Activated B cell treated with CpG ODN at 0.5 μM for 24 hours (primary cell): ENCODE results near the gene PTPRH. TPM values are rescaled to one million over a fixed set of nuclear protein-coding genes. Genes with fewer than 3 reads are reported as not detected.

Experiments
- ATAC-seq: fragments of 200-7000 bp; cut with Tn5 transposase; one replicate; pipeline ENCODE4 v1.10.0; 2021; ENCODE audit warnings: low read depth, mild to moderate bottlenecking, moderate library complexity
- CTCF ChIA-PET: fragments of 350-600 bp; sonication (Branson Sonifier 250); formaldehyde crosslinking; loops from one replicate; lab custom pipeline; 2021; ENCODE audit warnings: antibody characterized with exemption; lab: Charles Lee
- POLR2A ChIA-PET: fragments of 350-600 bp; sonication (Branson Sonifier 250); formaldehyde crosslinking; loops from one replicate; lab custom pipeline; 2021; ENCODE audit warnings: antibody characterized with exemption; lab: Charles Lee
- DNase-seq: peaks from one replicate; pipeline ENCODE4 v3.0.0; 2022
- H3K27ac Mint-ChIP-seq: one replicate; pipeline ENCODE4 v1.8.0; 2020; ENCODE audit warnings: mixed read lengths
- H3K27me3 Mint-ChIP-seq: one replicate; pipeline ENCODE4 v1.8.0; 2021; ENCODE audit warnings: mixed read lengths
- H3K36me3 Mint-ChIP-seq: one replicate; pipeline ENCODE4 v1.8.0; 2021; ENCODE audit warnings: low read depth, mixed read lengths
- H3K4me1 Mint-ChIP-seq: one replicate; pipeline ENCODE4 v1.8.0; 2021; ENCODE audit warnings: mixed read lengths
- H3K4me3 Mint-ChIP-seq: one replicate; pipeline ENCODE4 v1.8.0; 2020; ENCODE audit warnings: mild to moderate bottlenecking, mixed read lengths
- H3K9me3 Mint-ChIP-seq: one replicate; pipeline ENCODE4 v1.8.0; 2020; ENCODE audit warnings: mixed read lengths
- intact Hi-C: fragments of 100-400 bp; cut with micrococcal nuclease; formaldehyde crosslinking; loops from one replicate; pipeline ENCODE4 v1.15.1; 2024
- total RNA-seq: library from RNA; stranded (reverse); gene quantifications from 2 replicates; pipeline ENCODE4 v1.2.3, GENCODE V29; 2022
- TF ChIP-seq, protein P1 (sequence below): fragments of 200-600 bp; IDR thresholded peaks from one replicate; pipeline ENCODE4 v1.8.0; 2022; ENCODE audit warnings: antibody characterized with exemption, mild to moderate bottlenecking

PTPRH gene
- total RNA-seq, 1 donor from 2014 or later, result not detected

DNA sequence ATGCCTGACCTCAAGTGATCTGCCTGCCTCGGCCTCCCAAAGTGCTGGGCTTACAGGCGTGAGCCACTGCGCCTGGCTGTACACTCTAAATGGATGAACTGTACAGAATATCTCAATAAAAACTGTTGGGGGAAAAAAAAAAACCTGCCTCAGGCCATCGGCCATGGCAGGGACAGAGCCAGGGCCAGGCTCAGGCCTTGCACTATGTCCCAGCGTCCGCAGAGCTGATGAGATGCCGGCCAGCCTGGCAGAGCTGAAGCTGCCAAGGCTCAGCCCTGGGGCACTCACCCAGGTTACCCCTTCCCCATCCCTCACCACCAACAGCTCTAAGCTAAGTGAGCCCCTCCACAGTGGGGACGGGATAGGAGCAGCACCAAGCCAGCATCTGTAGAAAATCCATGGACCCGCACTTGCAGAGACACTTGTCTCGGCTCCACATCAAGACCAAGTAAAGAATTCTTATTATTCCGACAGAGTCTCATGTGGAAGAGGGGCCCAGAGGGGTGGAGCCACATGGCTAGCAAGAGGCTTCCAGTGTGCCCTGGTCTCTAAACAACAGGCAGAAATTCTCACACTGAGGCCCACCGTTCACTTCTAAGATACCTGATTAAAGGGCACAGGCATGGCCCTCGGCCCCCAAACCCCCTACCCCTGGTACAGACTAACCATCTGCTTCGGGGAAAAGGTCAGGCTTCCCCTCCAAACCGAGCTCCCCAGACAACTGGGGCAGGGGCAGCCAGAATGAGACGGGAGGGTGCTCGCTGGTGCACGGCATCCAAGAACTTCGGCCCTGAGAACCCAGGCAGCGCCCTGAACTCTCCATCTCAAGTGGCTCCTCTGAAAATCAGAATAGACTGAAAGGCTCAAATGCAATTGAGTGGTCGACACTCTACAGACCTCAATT is 43.7 kb upstream of the PTPRH start:
- H3K27me3 Mint-ChIP-seq, result no peaks in the 10 kb centered on the region
- H3K36me3 Mint-ChIP-seq, result peaks cover 41% of the 10 kb centered on the region
- H3K27ac Mint-ChIP-seq, result peak overlapping the region; percentile 100
- H3K9me3 Mint-ChIP-seq, result no peaks in the 10 kb centered on the region
- CTCF ChIA-PET, result interaction anchor here (1.4 to 3.6 kb wide), 4 partner anchors 23 to 111 kb away, joined by 5 to 16 read pairs (median 10); no protein-coding TSS in a partner anchor
- TF ChIP-seq, protein P1, sequence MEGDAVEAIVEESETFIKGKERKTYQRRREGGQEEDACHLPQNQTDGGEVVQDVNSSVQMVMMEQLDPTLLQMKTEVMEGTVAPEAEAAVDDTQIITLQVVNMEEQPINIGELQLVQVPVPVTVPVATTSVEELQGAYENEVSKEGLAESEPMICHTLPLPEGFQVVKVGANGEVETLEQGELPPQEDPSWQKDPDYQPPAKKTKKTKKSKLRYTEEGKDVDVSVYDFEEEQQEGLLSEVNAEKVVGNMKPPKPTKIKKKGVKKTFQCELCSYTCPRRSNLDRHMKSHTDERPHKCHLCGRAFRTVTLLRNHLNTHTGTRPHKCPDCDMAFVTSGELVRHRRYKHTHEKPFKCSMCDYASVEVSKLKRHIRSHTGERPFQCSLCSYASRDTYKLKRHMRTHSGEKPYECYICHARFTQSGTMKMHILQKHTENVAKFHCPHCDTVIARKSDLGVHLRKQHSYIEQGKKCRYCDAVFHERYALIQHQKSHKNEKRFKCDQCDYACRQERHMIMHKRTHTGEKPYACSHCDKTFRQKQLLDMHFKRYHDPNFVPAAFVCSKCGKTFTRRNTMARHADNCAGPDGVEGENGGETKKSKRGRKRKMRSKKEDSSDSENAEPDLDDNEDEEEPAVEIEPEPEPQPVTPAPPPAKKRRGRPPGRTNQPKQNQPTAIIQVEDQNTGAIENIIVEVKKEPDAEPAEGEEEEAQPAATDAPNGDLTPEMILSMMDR, result no peak
- ATAC-seq, result no peak
- intact Hi-C loops, result loop anchor here (1.0 to 10.0 kb wide), 6 partner anchors 23 to 389 kb away; partner anchors contain the start of genes HSPBP1, PPP1R12C, ZNF524 and ZNF580
- DNase-seq, result no peak
- POLR2A ChIA-PET, result interaction anchor here (0.5 to 12.3 kb wide), 19 partner anchors 9 to 1138 kb away, joined by 3 to 277 read pairs (median 7); partner anchors contain the start of genes BRSK1, FIZ1, HSPBP1 and ISOC2
- peak overlapping the region; percentile 98 for H3K4me3 Mint-ChIP-seq
- peaks cover 96% of the 10 kb centered on the region for H3K4me1 Mint-ChIP-seq

DNA sequence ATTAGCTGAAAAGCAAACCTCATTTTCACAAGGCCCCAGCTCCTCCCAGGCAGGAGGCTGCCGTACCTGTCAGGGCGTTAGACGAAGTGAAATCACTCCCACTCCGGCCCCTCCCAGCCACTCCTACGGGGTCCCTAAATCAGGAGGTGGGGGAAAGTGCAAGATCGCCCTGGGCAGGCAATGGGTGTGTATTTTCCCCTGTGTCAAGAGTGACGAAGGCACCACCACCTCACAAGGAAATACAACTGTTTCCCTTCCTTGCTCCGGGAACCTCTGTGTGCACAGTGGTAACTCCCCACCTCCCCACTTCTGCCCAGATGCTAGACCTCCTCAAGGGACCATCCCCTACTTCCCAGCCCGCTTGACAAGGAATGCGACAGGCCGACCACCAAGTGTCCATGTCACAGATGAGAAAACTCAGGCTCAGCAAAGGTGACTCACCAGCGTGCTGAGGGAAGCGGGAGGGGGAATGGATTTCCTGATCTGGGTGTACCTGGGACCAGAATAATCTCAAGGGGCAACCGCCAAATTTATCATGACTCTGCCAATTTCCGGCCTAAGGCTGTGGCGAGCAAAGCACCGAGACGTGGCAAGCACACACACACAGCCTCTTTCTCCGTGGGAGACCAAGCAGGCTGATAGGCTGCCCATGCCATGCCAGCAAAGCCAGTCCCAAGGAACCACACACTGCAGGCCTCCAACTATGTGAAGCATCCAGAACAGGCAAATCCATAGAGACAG is 42.2 kb upstream of the PTPRH start:
- TF ChIP-seq, protein P1, result no peak
- DNase-seq, result peak; percentile 39
- peaks cover 91% of the 10 kb centered on the region for H3K4me1 Mint-ChIP-seq
- H3K36me3 Mint-ChIP-seq, result peaks cover 29% of the 10 kb centered on the region
- no peaks in the 10 kb centered on the region for H3K27me3 Mint-ChIP-seq
- H3K9me3 Mint-ChIP-seq, result no peaks in the 10 kb centered on the region
- intact Hi-C loops, result loop anchor here (5.0 to 10.0 kb wide), 3 partner anchors 34 to 391 kb away; partner anchors contain the start of genes ZNF524, ZNF580, ZNF581 and ZNF865
- ChIA-PET POLR2A (interaction anchor here (0.7 to 12.3 kb wide), 6 partner anchors 8 to 396 kb away, joined by 3 to 277 read pairs (median 4); partner anchors contain the start of genes BRSK1, CCDC106, HSPBP1 and PPP6R1), CTCF (interaction anchor here (0.6 to 1.7 kb wide), 5 partner anchors 50 to 133 kb away, joined by 3 to 6 read pairs (median 4); partner anchors contain the start of genes KMT5C and TMEM238)
- peak overlapping the region; percentile 100 for H3K27ac Mint-ChIP-seq
- H3K4me3 Mint-ChIP-seq, result peak overlapping the region; percentile 83
- ATAC-seq, result peak; percentile 18

DNA sequence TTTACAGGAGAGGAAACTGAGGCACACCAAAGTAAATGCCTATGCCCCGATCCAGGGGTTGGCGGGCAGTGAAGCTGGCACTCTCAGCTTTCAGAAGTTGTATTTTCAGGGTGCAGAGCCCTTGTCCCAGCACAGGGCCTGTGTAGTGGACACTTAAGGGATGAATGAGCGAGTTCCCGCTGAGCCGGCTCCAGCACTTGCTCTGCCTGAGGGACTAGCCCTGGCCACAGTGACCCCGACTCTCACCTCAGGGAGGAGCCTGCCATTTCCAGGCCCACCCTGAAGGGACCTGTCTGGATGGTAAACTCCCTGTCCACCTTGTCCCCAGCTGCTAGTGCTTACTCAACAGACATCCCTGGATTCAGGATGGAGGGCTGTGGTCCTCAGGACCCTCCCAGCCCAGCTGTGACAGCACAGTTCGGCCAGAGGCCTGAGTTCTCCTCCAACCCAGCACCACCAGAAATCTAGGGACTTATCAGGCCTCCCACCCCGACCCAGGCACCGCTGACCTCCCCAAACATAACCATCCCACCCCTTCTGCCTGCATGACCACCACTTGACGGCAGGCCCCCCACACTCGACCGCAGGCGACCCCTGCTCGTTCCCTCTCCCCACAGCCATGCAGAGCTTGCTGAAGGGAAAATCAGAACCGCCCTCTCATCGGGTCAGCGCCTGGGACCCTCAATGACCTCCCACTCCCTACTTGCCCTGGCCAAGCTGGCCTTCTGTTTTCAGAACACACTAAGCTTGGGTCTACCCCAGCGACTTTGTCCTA is 41.1 kb upstream of the PTPRH start:
- Mint-ChIP-seq H3K4me3 (peak overlapping the region; percentile 83), H3K9me3 (no peaks in the 10 kb centered on the region), H3K36me3 (peaks cover 32% of the 10 kb centered on the region), H3K27ac (peak overlapping the region; percentile 100), H3K27me3 (no peaks in the 10 kb centered on the region), H3K4me1 (peaks cover 80% of the 10 kb centered on the region)
- CTCF ChIA-PET, result interaction anchor here (1.1 to 1.7 kb wide), 3 partner anchors 51 to 134 kb away, joined by 3 to 6 read pairs (median 4); partner anchors contain the start of genes KMT5C and TMEM238
- DNase-seq (no peak), ATAC-seq (no peak)
- intact Hi-C loops, result loop anchor here (5.0 to 10.0 kb wide), 3 partner anchors 33 to 392 kb away; partner anchors contain the start of genes ZNF524, ZNF580, ZNF581 and ZNF865
- TF ChIP-seq, protein P1, result no peak
- POLR2A ChIA-PET, result interaction anchor here (1.0 to 12.3 kb wide), 5 partner anchors 9 to 38 kb away, joined by 3 to 277 read pairs (median 5); partner anchors contain the start of genes BRSK1, HSPBP1 and PPP6R1

DNA sequence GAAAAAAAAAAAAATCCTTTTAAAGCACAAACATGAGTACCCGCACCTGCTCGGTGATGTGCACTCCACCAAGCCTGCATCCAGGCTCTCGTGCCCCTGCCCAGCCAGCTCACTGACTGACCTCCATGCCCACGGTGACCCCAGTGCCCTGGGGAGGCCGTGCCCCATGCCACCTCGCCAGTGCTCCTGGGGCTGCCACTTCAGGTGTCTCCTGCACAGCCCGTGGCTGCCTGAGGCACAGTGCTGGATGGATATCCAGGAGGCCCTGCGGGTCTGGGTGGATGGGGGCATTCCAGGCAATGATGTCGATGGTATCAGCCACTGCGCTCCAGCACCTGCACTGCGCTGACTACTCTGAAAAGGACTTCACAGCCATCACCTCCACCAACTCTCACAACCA is 40.5 kb upstream of the PTPRH start:
- DNase-seq (no peak), ATAC-seq (no peak)
- CTCF ChIA-PET, result interaction anchor here (1.7 kb wide), 1 partner anchor 51 kb away, joined by 4 read pairs; no protein-coding TSS in a partner anchor
- TF ChIP-seq, protein P1, result no peak
- intact Hi-C loops, result loop anchor here (5.0 to 10.0 kb wide), 3 partner anchors 33 to 392 kb away; partner anchors contain the start of genes ZNF524, ZNF580, ZNF581 and ZNF865
- peak overlapping the region; percentile 7 for H3K27ac Mint-ChIP-seq
- H3K27me3 Mint-ChIP-seq, result no peaks in the 10 kb centered on the region
- POLR2A ChIA-PET, result interaction anchor here (2.0 kb wide), 1 partner anchor 10 kb away, joined by 10 read pairs; the partner anchor contains the start of gene PPP6R1
- H3K4me3 Mint-ChIP-seq, result no peak overlapping the region
- peaks cover 74% of the 10 kb centered on the region for H3K4me1 Mint-ChIP-seq
- H3K36me3 Mint-ChIP-seq, result peaks cover 36% of the 10 kb centered on the region
- no peaks in the 10 kb centered on the region for H3K9me3 Mint-ChIP-seq
